HepG2 (cell line): ENCODE data around the gene SOX9. TPM values are rescaled to one million over a fixed set of nuclear protein-coding genes. Genes with fewer than 3 reads are reported as not detected.

Source experiments
- AGO2 ChIP-seq: fragments of 200-400 bp; formaldehyde crosslinking; optimal IDR thresholded peaks from 2 replicates; pipeline ENCODE3; 2017; ENCODE audit warnings: mild to moderate bottlenecking, low read depth, low read length, moderate library complexity
- ATF7 ChIP-seq, 2 experiments: fragments of 450-650 bp in 1 of 2; sonication (generic) in 1 of 2; formaldehyde crosslinking in 1 of 2; IDR thresholded peaks; 2 replicates each; pipeline versions ENCODE4 v1.4.0 to v1.6.1; 2016 to 2020; ENCODE audit warnings: antibody characterized with exemption in 1 of 2, mild to moderate bottlenecking in 1 of 2, missing genetic modification reagents in 1 of 2
- BATF2 ChIP-seq: sonication (generic); formaldehyde crosslinking; IDR thresholded peaks from 2 replicates; pipeline ENCODE4 v1.8.0; 2022; ENCODE audit warnings: mild to moderate bottlenecking, missing genetic modification reagents, moderate library complexity
- FOXJ3 ChIP-seq: sonication (generic); formaldehyde crosslinking; IDR thresholded peaks from 2 replicates; pipeline ENCODE4 v1.4.0; 2020; ENCODE audit warnings: missing genetic modification reagents, mild to moderate bottlenecking, borderline replicate concordance
- FOXP1 ChIP-seq, 2 experiments: fragments of 450-650 bp in 1 of 2; IDR thresholded peaks; 2 replicates each; pipeline ENCODE4 v1.6.1; 2017 to 2018; ENCODE audit warnings: antibody characterized with exemption in 1 of 2
- FUBP1 ChIP-seq: sonication (generic); formaldehyde crosslinking; IDR thresholded peaks from 2 replicates; pipeline ENCODE4 v1.5.1; 2020; ENCODE audit warnings: missing genetic modification reagents, mild to moderate bottlenecking, borderline replicate concordance
- HDAC2 ChIP-seq: sonication (generic); formaldehyde crosslinking; IDR thresholded peaks from 2 replicates; pipeline ENCODE4 v1.4.0; 2020; ENCODE audit warnings: missing genetic modification reagents
- HIC2 ChIP-seq: sonication (generic); formaldehyde crosslinking; IDR thresholded peaks from 2 replicates; pipeline ENCODE4 v1.9.0; 2022; ENCODE audit warnings: low read depth, missing genetic modification reagents
- HOXA5 ChIP-seq: sonication (generic); formaldehyde crosslinking; IDR thresholded peaks from 2 replicates; pipeline ENCODE4 v1.4.0; 2020; ENCODE audit warnings: missing genetic modification reagents
- MBNL3 ChIP-seq: fragments of 250-450 bp; sonication (Bioruptor Pico); conservative IDR thresholded peaks from 2 replicates; pipeline ENCODE4 v1.8.0; 2022; ENCODE audit warnings: mild to moderate bottlenecking, inconsistent platforms
- MTA3 ChIP-seq: sonication (generic); formaldehyde crosslinking; IDR thresholded peaks from 2 replicates; pipeline ENCODE4 v1.4.0; 2020; ENCODE audit warnings: missing genetic modification reagents
- MTF2 ChIP-seq: sonication (generic); formaldehyde crosslinking; IDR thresholded peaks from 2 replicates; pipeline ENCODE4 v1.5.0; 2020; ENCODE audit warnings: missing genetic modification reagents, borderline replicate concordance
- NCOR1 ChIP-seq: fragments of 200-600 bp; sonication (generic); IDR thresholded peaks from 2 replicates; pipeline ENCODE4 v1.7.0; 2017; ENCODE audit warnings: antibody characterized with exemption, low read length, borderline replicate concordance
- RFXANK ChIP-seq: IDR thresholded peaks from 2 replicates; pipeline ENCODE4 v1.6.1; 2016
- RFXAP ChIP-seq: sonication (generic); formaldehyde crosslinking; IDR thresholded peaks from 2 replicates; pipeline ENCODE4 v1.4.0; 2020; ENCODE audit warnings: missing genetic modification reagents, borderline replicate concordance
- STAG1 ChIP-seq: sonication (generic); formaldehyde crosslinking; IDR thresholded peaks from 2 replicates; pipeline ENCODE4 v1.4.0; 2020; ENCODE audit warnings: missing genetic modification reagents
- THAP7 ChIP-seq: sonication (generic); formaldehyde crosslinking; IDR thresholded peaks from 2 replicates; pipeline ENCODE4 v1.8.1; 2023; ENCODE audit warnings: mild to moderate bottlenecking, missing genetic modification reagents
- ZBTB7B ChIP-seq: sonication (generic); formaldehyde crosslinking; IDR thresholded peaks from 2 replicates; pipeline ENCODE4 v1.4.0; 2020; ENCODE audit warnings: missing genetic modification reagents
- ZMYM4 ChIP-seq: sonication (generic); formaldehyde crosslinking; IDR thresholded peaks from 2 replicates; pipeline ENCODE4 v1.8.1; 2023; ENCODE audit warnings: mild to moderate bottlenecking, missing genetic modification reagents
- ZNF180 ChIP-seq: sonication (generic); formaldehyde crosslinking; IDR thresholded peaks from 2 replicates; pipeline ENCODE4 v1.4.0; 2020; ENCODE audit warnings: low read depth, missing genetic modification reagents, borderline replicate concordance
- ZNF280B ChIP-seq: sonication (generic); formaldehyde crosslinking; IDR thresholded peaks from 2 replicates; pipeline ENCODE4 v1.5.0; 2020; ENCODE audit warnings: missing genetic modification reagents, mild to moderate bottlenecking, borderline replicate concordance
- ZNF644 ChIP-seq: IDR thresholded peaks from 2 replicates; pipeline ENCODE4 v1.6.1; 2016; ENCODE audit warnings: low read depth
- polyA plus RNA-seq, 8 experiments: library from polyadenylated mRNA; depleted of rRNA in 3 of 8; stranded (reverse) in 7 of 8; unstranded in 1 of 8; fragments of >200 nt; fragmentation: Illumina TruSeq in 4 of 8; extraction: Trizol in 4 of 8; gene quantifications; 2 replicates each; pipeline versions ENCODE4 v1.2.1 to v1.2.3, GENCODE V29; 2011 to 2016; ENCODE audit warnings: low read depth in 4 of 8, missing spikeins in 1 of 8, mixed read lengths in 1 of 8; ENCODE audit not compliant: insufficient read depth in 1 of 8
- total RNA-seq, 5 experiments: library from RNA; depleted of rRNA; stranded (reverse); fragments of >200 nt; fragmentation: Illumina TruSeq; extraction: Trizol; gene quantifications; 2 replicates each; pipeline ENCODE4 v1.2.3, GENCODE V29; 2016; ENCODE audit warnings: low read depth in 1 of 5

SOX9 gene
- total and polyA plus RNA-seq, 2 of the 13 experiments (the other 11 are each of a cell fraction or from before 2014, with no cell fraction given), result 16.1 to 27.6 TPM

DNA sequence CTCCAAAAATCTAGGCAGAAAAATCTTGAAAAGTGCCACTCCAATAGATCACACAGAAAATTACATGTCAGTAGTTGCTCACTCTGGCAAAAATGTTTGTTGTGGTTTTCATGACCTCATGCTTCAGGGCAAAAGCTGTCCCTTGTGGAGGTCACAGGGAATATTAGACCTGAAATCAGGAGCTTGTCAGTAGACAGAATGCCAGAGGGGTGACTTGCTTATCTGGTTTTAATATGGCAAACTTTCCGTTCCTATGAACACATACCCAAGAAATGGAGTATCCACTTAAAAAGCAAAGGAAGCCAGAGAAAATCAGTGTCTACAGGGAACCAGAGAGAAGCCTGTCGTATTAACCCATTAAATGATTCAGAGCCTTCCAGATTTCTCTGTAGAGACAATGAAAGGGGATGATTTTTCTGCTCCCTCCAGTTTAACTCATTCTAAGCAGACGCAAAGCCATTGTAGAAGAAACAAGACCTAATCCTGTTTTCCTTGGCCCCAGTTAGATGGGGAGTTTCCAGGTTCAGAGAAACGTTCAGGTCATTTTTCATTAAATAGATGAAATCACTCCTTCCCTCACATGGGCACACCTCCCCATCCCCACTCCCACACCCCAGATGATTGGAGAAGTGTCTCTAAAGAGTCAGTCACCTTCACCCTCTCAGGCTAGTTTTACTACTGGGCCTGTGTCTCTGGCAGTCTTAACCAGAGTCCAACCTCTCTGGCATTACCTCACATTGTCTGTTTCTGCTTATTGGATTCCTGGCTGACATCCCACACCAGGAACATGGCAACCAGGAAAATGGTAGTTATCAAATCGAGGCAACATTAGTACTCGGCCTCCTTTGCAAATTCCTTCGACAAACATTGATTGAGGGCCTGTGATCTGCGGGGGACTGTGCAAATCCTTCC lies 6.0 kb downstream of the SOX9 start (continued):
- TF ChIP-seq ZNF280B (no peak), ZNF644 (0 out of 2 replicates have a peak, but pooled peaks have one; percentile 7), HIC2 (CRISPR knock-in tag) (peak; percentile 35; the same call in 1 of the 2 replicates), NCOR1 (no peak), FOXP1 (IDR thresholded peaks at IDR 0.05) (no peak), FOXP1 (CRISPR knock-in tag; IDR thresholded peaks at IDR 0.05) (peak; percentile 35; the same call in 1 of the 2 replicates), ATF7 (IDR thresholded peaks at IDR 0.05) (peak; percentile 67), ATF7 (CRISPR knock-in tag; IDR thresholded peaks at IDR 0.05) (no peak), MBNL3 (no peak), RFXAP (CRISPR knock-in tag) (no peak), ZBTB7B (CRISPR knock-in tag) (peak; percentile 52; the same call in 1 of the 2 replicates), MTF2 (CRISPR knock-in tag) (no peak), BATF2 (CRISPR knock-in tag) (no peak), FOXJ3 (CRISPR knock-in tag) (peak; percentile 56; the same call in 1 of the 2 replicates), STAG1 (CRISPR knock-in tag) (peak; percentile 27; the same call in 1 of the 2 replicates), HDAC2 (CRISPR knock-in tag) (peak; percentile 74; the same call in 1 of the 2 replicates), THAP7 (no peak), HOXA5 (CRISPR knock-in tag) (0 out of 2 replicates have a peak, but pooled peaks have one; percentile 14), ZMYM4 (CRISPR knock-in tag) (no peak; the same call in 1 of the 2 replicates), ZNF180 (CRISPR knock-in tag) (no peak), MTA3 (CRISPR knock-in tag) (no peak), AGO2 (peak; percentile 95), FUBP1 (peak; percentile 92), RFXANK (CRISPR knock-in tag) (no peak; the same call in 1 of the 2 replicates)
